ENCODE results near the gene ACTMAP.

GRCh38 chr19:40791996-40792395 is 41.7 kb upstream of the ACTMAP start:
- no peak for TF ChIP-seq CTCF (IDR thresholded peaks at IDR 0.05; ENCODE audit: poor library complexity)
- no peak for TF ChIP-seq EZH2phosphoT487 (IDR thresholded peaks at IDR 0.05; ENCODE audit: low read depth, severe bottlenecking, unreplicated experiment)
